H9 (cell line): Measurements from ENCODE around the gene VIT. TPM values are rescaled to one million over a fixed set of nuclear protein-coding genes. Genes with fewer than 3 reads are reported as not detected.

Experiments used
- DNase-seq: peaks from one replicate; pipeline ENCODE4 v3.0.0-alpha.2; 2017
- H2AFZ ChIP-seq: one replicate; pipeline ENCODE4 v1.6.1; 2013; ENCODE audit warnings: mild to moderate bottlenecking, low read length, control low read depth, moderate library complexity
- H2AK5ac ChIP-seq: 2 replicates; pipeline ENCODE4 v1.6.1; 2013; ENCODE audit warnings: low read length, control low read depth, mixed read lengths; ENCODE audit not compliant: insufficient read length
- H2BK120ac ChIP-seq: one replicate; pipeline ENCODE4 v1.6.1; 2013; ENCODE audit warnings: low read depth, mild to moderate bottlenecking, low read length, control low read depth, inconsistent platforms; ENCODE audit not compliant: poor library complexity, severe bottlenecking
- H2BK12ac ChIP-seq: 2 replicates; pipeline ENCODE4 v1.6.1; 2013; ENCODE audit warnings: low read length, control low read depth, mixed read lengths, low read depth; ENCODE audit not compliant: insufficient read length
- H2BK15ac ChIP-seq: 2 replicates; pipeline ENCODE4 v1.6.1; 2013; ENCODE audit warnings: low read depth, low read length, control low read depth
- H2BK20ac ChIP-seq: one replicate; pipeline ENCODE4 v1.6.1; 2013; ENCODE audit warnings: low read depth, mild to moderate bottlenecking, low read length, control low read depth, inconsistent platforms; ENCODE audit not compliant: poor library complexity, severe bottlenecking
- H2BK5ac ChIP-seq: 2 replicates; pipeline ENCODE4 v1.6.1; 2013; ENCODE audit warnings: low read length, control low read depth, mixed read lengths; ENCODE audit not compliant: insufficient read length
- H3K14ac ChIP-seq: 2 replicates; pipeline ENCODE4 v1.6.1; 2013; ENCODE audit warnings: low read length, control low read depth; ENCODE audit not compliant: insufficient read depth
- H3K18ac ChIP-seq: 2 replicates; pipeline ENCODE4 v1.6.1; 2013; ENCODE audit warnings: low read depth, mild to moderate bottlenecking, mixed read lengths, low read length, control low read depth; ENCODE audit not compliant: insufficient read length
- H3K23ac ChIP-seq: 2 replicates; pipeline ENCODE4 v1.6.1; 2013; ENCODE audit warnings: low read length, control low read depth, mixed read lengths, low read depth; ENCODE audit not compliant: insufficient read length
- H3K23me2 ChIP-seq: 2 replicates; pipeline ENCODE4 v1.6.1; 2013; ENCODE audit warnings: low read depth, mild to moderate bottlenecking, mixed read lengths, low read length, control low read depth; ENCODE audit not compliant: insufficient read length, poor library complexity, severe bottlenecking
- H3K27ac ChIP-seq: 2 replicates; pipeline ENCODE4 v1.5.1; 2013; ENCODE audit warnings: low read length, control low read depth, mixed read lengths, low read depth; ENCODE audit not compliant: insufficient read length
- H3K27me3 ChIP-seq: 2 replicates; pipeline ENCODE4 v1.6.1; 2013; ENCODE audit warnings: low read length, control low read depth, inconsistent platforms; ENCODE audit not compliant: insufficient read depth
- H3K4ac ChIP-seq: 2 replicates; pipeline ENCODE4 v1.6.1; 2013; ENCODE audit warnings: low read depth, mild to moderate bottlenecking, control low read depth, inconsistent platforms, low read length, moderate library complexity
- H3K4me1 ChIP-seq: 2 replicates; pipeline ENCODE4 v1.6.1; 2013; ENCODE audit warnings: low read length, control low read depth, inconsistent platforms; ENCODE audit not compliant: insufficient read depth
- H3K4me2 ChIP-seq: 2 replicates; pipeline ENCODE4 v1.6.1; 2013; ENCODE audit warnings: low read length, control low read depth, mixed read lengths; ENCODE audit not compliant: insufficient read length, insufficient read depth
- H3K56ac ChIP-seq: 2 replicates; pipeline ENCODE4 v1.6.1; 2013; ENCODE audit warnings: low read depth, mild to moderate bottlenecking, mixed read lengths, low read length, control low read depth; ENCODE audit not compliant: insufficient read length
- H3K79me1 ChIP-seq: 2 replicates; pipeline ENCODE4 v1.6.1; 2013; ENCODE audit warnings: low read depth, mild to moderate bottlenecking, moderate library complexity, low read length, control low read depth, inconsistent platforms; ENCODE audit not compliant: insufficient read depth, poor library complexity, severe bottlenecking
- H3K79me2 ChIP-seq: 2 replicates; pipeline ENCODE4 v1.6.1; 2013; ENCODE audit warnings: low read length, control low read depth, inconsistent platforms; ENCODE audit not compliant: insufficient read depth
- H3K9ac ChIP-seq: 2 replicates; pipeline ENCODE4 v1.6.1; 2013; ENCODE audit warnings: low read length, control low read depth, mixed read lengths; ENCODE audit not compliant: insufficient read length; ENCODE audit errors: extremely low read depth
- H3K9me3 ChIP-seq: one replicate; pipeline ENCODE4 v1.6.1; 2013; ENCODE audit warnings: low read depth, low read length, inconsistent platforms; ENCODE audit not compliant: control insufficient read depth
- H3T11ph ChIP-seq: one replicate; pipeline ENCODE4 v1.6.1; 2013; ENCODE audit warnings: mild to moderate bottlenecking, low read length, control low read depth, inconsistent platforms
- H4K20me1 ChIP-seq: one replicate; pipeline ENCODE4 v1.6.1; 2013; ENCODE audit not compliant: control insufficient read depth, insufficient read length, insufficient read depth
- H4K5ac ChIP-seq: 2 replicates; pipeline ENCODE4 v1.6.1; 2013; ENCODE audit warnings: low read depth, mild to moderate bottlenecking, mixed read lengths, low read length, control low read depth; ENCODE audit not compliant: insufficient read length
- H4K8ac ChIP-seq: replicated peaks from 2 replicates; pipeline ENCODE4 v1.6.1; 2013; ENCODE audit warnings: low read length, control low read depth, mixed read lengths, low read depth; ENCODE audit not compliant: insufficient read length
- H4K91ac ChIP-seq: 2 replicates; pipeline ENCODE4 v1.6.1; 2013; ENCODE audit warnings: low read depth, mild to moderate bottlenecking, moderate library complexity, mixed read lengths, low read length, control low read depth; ENCODE audit not compliant: insufficient read length
- H3K27ac Mint-ChIP-seq, 3 experiments: 2 replicates in 2 of 3; 3 replicates in 1 of 3; pipeline ENCODE4 v1.8.0; 2020 to 2021; ENCODE audit warnings: mixed read lengths in 3 of 3, mild to moderate bottlenecking in 1 of 3, moderate library complexity in 1 of 3
- H3K27me3 Mint-ChIP-seq: 2 replicates; pipeline ENCODE4 v1.8.0; 2021; ENCODE audit warnings: low read depth, mild to moderate bottlenecking, moderate library complexity, mixed read lengths
- H3K36me3 Mint-ChIP-seq, 3 experiments: 2 replicates in 2 of 3; 3 replicates in 1 of 3; pipeline ENCODE4 v1.8.0; 2020 to 2021; ENCODE audit warnings: low read depth in 3 of 3, mixed read lengths in 3 of 3; ENCODE audit not compliant: insufficient read depth in 1 of 3
- H3K4me1 Mint-ChIP-seq, 2 experiments: 2 replicates each; pipeline ENCODE4 v1.8.0; 2020; ENCODE audit warnings: mixed read lengths in 2 of 2
- H3K4me3 Mint-ChIP-seq, 2 experiments: 2 replicates in 1 of 2; 3 replicates in 1 of 2; pipeline ENCODE4 v1.8.0; 2020 to 2021; ENCODE audit warnings: mild to moderate bottlenecking in 2 of 2, mixed read lengths in 2 of 2, moderate library complexity in 1 of 2
- H3K9me3 Mint-ChIP-seq, 2 experiments: 2 replicates in 1 of 2; 3 replicates in 1 of 2; pipeline ENCODE4 v1.8.0; 2020; ENCODE audit warnings: mild to moderate bottlenecking in 2 of 2, mixed read lengths in 2 of 2, moderate library complexity in 1 of 2
- CTCF ChIP-seq: fragments of 200-600 bp; sonication (generic); conservative IDR thresholded peaks from 3 replicates; pipeline ENCODE4 v1.8.0; 2021; ENCODE audit warnings: antibody characterized with exemption, mild to moderate bottlenecking
- whole genome bisulfite sequencing: extraction: QIAGEN DNeasy Blood & Tissue Kit; methylation state at CpG from one replicate; pipeline ENCODE4 v1.1.7; 2013; ENCODE audit warnings: missing lambda C conversion rate, low lambda C conversion rate, mixed read lengths; ENCODE audit not compliant: insufficient read length; ENCODE audit errors: extremely low coverage; 5-methylcytosine and 5-hydroxymethylcytosine counted together
- total RNA-seq: library from RNA; stranded (reverse); gene quantifications from 2 replicates; pipeline ENCODE4 v1.2.1, GENCODE V29; 2021

Gene VIT
- total RNA-seq, 1 experiment from 2014 or later = 0.15 TPM

- no peak overlapping the region for H2AK5ac ChIP-seq
- H2BK15ac ChIP-seq = no peak overlapping the region
- H2BK5ac ChIP-seq = no peak overlapping the region
- H4K8ac ChIP-seq = no peak overlapping the region
- H3K27ac ChIP-seq = no peak overlapping the region
- H3K18ac ChIP-seq = no peak overlapping the region
- no peaks in the 10 kb centered on the region for H3K79me1 ChIP-seq
- H3K27me3 Mint-ChIP-seq = no peaks in the 10 kb centered on the region; the same call in 1 of the 2 replicates
- DNase-seq = no peak
- no CpG with 5 or more reads among the region's 3 CpGs for WGBS
- H3K4me1 ChIP-seq = no peaks in the 10 kb centered on the region
- H3K4ac ChIP-seq = no peak overlapping the region
- H3K79me2 ChIP-seq = no peaks in the 10 kb centered on the region
- no peak overlapping the region for H3K4me3 Mint-ChIP-seq
- H2BK120ac ChIP-seq = no peak overlapping the region
- no peak overlapping the region for H3K27ac Mint-ChIP-seq
- no peak overlapping the region for H2BK20ac ChIP-seq
- no peaks in the 10 kb centered on the region for H3K36me3 Mint-ChIP-seq
- no peak for TF ChIP-seq CTCF
- no peaks in the 10 kb centered on the region for H3K9me3 ChIP-seq
- no peak overlapping the region for H4K5ac ChIP-seq
- no peak overlapping the region for H3K9ac ChIP-seq
- H3K56ac ChIP-seq = no peak overlapping the region
- no peak overlapping the region for H3K4me2 ChIP-seq
- no peaks in the 10 kb centered on the region for H3K23me2 ChIP-seq
- no peak overlapping the region for H4K91ac ChIP-seq
- H3K23ac ChIP-seq = no peak overlapping the region
- 0 out of 4 replicates have a peak, but pooled peaks cover 2% of the 10 kb centered on the region in 2 experiments for H3K4me1 Mint-ChIP-seq
- no peak overlapping the region for H2AFZ ChIP-seq
- H3K9me3 Mint-ChIP-seq = no peaks in the 10 kb centered on the region
- H3T11ph ChIP-seq = no peak overlapping the region
- no peaks in the 10 kb centered on the region for H3K27me3 ChIP-seq
- no peaks in the 10 kb centered on the region for H4K20me1 ChIP-seq
- no peak overlapping the region for H3K14ac ChIP-seq
- H2BK12ac ChIP-seq = no peak overlapping the region
Observed at GRCh38 chr2:36775261-36775660, 78.8 kb downstream of the VIT start.
